ENCODE data around the gene GRB10.

The GRB10 gene

GRCh38 chr7:50632561-50633413 is 149.9 kb downstream of the GRB10 start:
- DNase-seq (ENCODE audit: low read depth), result no peak

- no peak for DNase-seq (ENCODE audit: low read depth)
Measured at GRCh38 chr7:50631639-50632038, 151.1 kb downstream of the GRB10 start.

- DNase-seq (ENCODE audit: low read depth), result no peak
Measured at GRCh38 chr7:50631100-50631499, 151.6 kb downstream of the GRB10 start.

- no peak for DNase-seq (ENCODE audit: low read depth)
Measured at GRCh38 chr7:50629238-50629901, 153.3 kb downstream of the GRB10 start.

- DNase-seq (ENCODE audit: low read depth), result no peak
Measured at GRCh38 chr7:50628434-50629084, 154.1 kb downstream of the GRB10 start.

- DNase-seq (ENCODE audit: low read depth), result no peak
Measured at GRCh38 chr7:50627824-50628361, 154.8 kb downstream of the GRB10 start.

GRCh38 chr7:50626286-50626685 is 156.4 kb downstream of the GRB10 start:
- DNase-seq (ENCODE audit: low read depth), result no peak

- DNase-seq (ENCODE audit: low read depth), result no peak
Measured at GRCh38 chr7:50625360-50625759, 157.3 kb downstream of the GRB10 start.

- DNase-seq (ENCODE audit: low read depth), result no peak
Measured at GRCh38 chr7:50622821-50623220, 159.9 kb downstream of the GRB10 start.

- DNase-seq (ENCODE audit: low read depth), result no peak
Measured at GRCh38 chr7:50621973-50622490, 160.7 kb downstream of the GRB10 start.

- no peak for DNase-seq (ENCODE audit: low read depth)
Measured at GRCh38 chr7:50621206-50621605, 161.5 kb downstream of the GRB10 start.

- DNase-seq (ENCODE audit: low read depth), result no peak
Measured at GRCh38 chr7:50620433-50620832, 162.3 kb downstream of the GRB10 start.

- no peak for DNase-seq (ENCODE audit: low read depth)
Measured at GRCh38 chr7:50619684-50620083, 163.0 kb downstream of the GRB10 start.

- DNase-seq (ENCODE audit: low read depth), result no peak
Measured at GRCh38 chr7:50618281-50618680, 164.4 kb downstream of the GRB10 start.

GRCh38 chr7:50615519-50616080 is 167.1 kb downstream of the GRB10 start:
- DNase-seq (ENCODE audit: low read depth), result no peak

GRCh38 chr7:50614721-50615518 is 167.8 kb downstream of the GRB10 start:
- no peak for DNase-seq (ENCODE audit: low read depth)

GRCh38 chr7:50613473-50613872 is 169.2 kb downstream of the GRB10 start:
- no peak for DNase-seq (ENCODE audit: low read depth)

GRCh38 chr7:50612704-50613103 is 170.0 kb downstream of the GRB10 start:
- no peak for DNase-seq (ENCODE audit: low read depth)

- no peak for DNase-seq (ENCODE audit: low read depth)
Measured at GRCh38 chr7:50610521-50611277, 172.0 kb downstream of the GRB10 start.

- DNase-seq (ENCODE audit: low read depth), result no peak
Measured at GRCh38 chr7:50608196-50608906, 174.3 kb downstream of the GRB10 start.
